Testis (tissue), 2 donors: ENCODE results near the gene IGSF9.

Experiments used
- POLR2A ChIP-seq: fragments of 450-650 bp; IDR thresholded peaks from one replicate; pipeline ENCODE4 v1.6.1; 2017; ENCODE audit warnings: antibody characterized with exemption, mild to moderate bottlenecking, moderate library complexity
- TF ChIP-seq, protein P1 (sequence below), 3 experiments: fragments of 450-650 bp in 2 of 3; fragments of 200-600 bp in 1 of 3; sonication (generic) in 1 of 3; IDR thresholded peaks; one replicate each; pipeline ENCODE4 v1.5.1; 2016 to 2019; ENCODE audit warnings: antibody characterized with exemption in 3 of 3, mild to moderate bottlenecking in 2 of 3, moderate library complexity in 1 of 3

DNA sequence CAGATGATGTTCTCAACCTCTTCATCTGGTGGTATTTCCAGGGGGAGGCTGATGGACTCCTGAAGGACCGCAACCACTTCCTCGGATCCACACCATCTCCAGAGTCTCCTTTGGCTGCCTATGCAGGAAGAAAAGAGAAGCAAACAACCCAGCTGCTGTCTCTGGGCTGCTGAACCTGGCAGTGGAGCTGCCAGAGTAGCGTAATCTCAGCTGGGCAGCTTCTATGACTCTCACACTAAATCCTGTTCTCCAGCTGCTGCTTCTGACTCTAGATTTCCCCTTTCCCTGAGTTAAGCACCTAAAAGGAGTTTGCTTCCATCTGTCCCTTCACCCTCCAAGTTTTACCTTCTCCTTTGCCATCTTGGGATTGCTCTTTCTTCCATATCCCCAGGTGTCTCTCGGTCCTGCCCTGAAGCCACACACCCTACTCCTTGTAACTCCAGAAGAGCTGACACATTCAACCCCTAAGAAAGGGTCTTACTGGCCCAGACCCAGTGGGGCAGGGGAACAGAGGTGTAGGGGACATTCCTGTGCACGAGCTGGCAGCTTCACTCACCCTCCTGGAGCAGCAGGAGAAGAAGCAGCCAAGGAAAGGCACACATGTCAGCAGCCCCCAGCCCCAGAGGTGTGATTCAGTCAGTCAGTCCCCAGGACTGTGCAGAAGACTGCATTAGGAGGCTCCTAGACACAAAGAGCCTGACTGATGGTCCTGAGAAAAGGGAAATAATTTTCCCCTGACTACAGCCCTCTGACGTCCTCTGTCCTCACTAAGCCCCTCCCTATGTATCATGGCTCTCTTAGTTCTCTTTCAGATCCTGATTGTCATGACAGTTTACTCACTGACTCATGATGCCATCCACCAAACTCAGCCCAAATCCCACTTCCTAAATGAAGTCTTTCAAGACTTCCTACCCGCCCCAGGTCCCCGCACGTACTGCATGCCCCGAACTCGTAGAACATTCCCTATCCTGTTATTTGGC, 8.4 kb upstream of the IGSF9 start, which contains the start of gene SLAMF9:
- TF ChIP-seq, protein P1, sequence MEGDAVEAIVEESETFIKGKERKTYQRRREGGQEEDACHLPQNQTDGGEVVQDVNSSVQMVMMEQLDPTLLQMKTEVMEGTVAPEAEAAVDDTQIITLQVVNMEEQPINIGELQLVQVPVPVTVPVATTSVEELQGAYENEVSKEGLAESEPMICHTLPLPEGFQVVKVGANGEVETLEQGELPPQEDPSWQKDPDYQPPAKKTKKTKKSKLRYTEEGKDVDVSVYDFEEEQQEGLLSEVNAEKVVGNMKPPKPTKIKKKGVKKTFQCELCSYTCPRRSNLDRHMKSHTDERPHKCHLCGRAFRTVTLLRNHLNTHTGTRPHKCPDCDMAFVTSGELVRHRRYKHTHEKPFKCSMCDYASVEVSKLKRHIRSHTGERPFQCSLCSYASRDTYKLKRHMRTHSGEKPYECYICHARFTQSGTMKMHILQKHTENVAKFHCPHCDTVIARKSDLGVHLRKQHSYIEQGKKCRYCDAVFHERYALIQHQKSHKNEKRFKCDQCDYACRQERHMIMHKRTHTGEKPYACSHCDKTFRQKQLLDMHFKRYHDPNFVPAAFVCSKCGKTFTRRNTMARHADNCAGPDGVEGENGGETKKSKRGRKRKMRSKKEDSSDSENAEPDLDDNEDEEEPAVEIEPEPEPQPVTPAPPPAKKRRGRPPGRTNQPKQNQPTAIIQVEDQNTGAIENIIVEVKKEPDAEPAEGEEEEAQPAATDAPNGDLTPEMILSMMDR (IDR thresholded peaks at IDR 0.05): no peak
- TF ChIP-seq POLR2A: no peak
